T-helper 2 cell treated with Interferon-gamma antibody and Interleukin-4, amounts not matched to agents 5 μg/mL and 100 μg/mL, for 36 hours (primary cell): ENCODE measurements around the gene PHF20.

Experiments used
- DNase-seq: peaks from one replicate; pipeline ENCODE4 v3.0.0; 2021; ENCODE audit warnings: low spot score
- H3K27ac Mint-ChIP-seq: one replicate; pipeline ENCODE4 v1.8.0; 2021; ENCODE audit warnings: mild to moderate bottlenecking, mixed read lengths
- H3K27me3 Mint-ChIP-seq: one replicate; pipeline ENCODE4 v1.8.0; 2021; ENCODE audit warnings: low read depth, mixed read lengths
- H3K36me3 Mint-ChIP-seq: one replicate; pipeline ENCODE4 v1.8.0; 2021; ENCODE audit warnings: low read depth, mixed read lengths
- H3K4me1 Mint-ChIP-seq: one replicate; pipeline ENCODE4 v1.8.0; 2021; ENCODE audit warnings: low read depth, mixed read lengths
- H3K4me3 Mint-ChIP-seq: one replicate; pipeline ENCODE4 v1.8.0; 2022; ENCODE audit warnings: mild to moderate bottlenecking, moderate library complexity, mixed read lengths
- H3K9me3 Mint-ChIP-seq: one replicate; pipeline ENCODE4 v1.8.0; 2021; ENCODE audit warnings: mixed read lengths

PHF20 gene

GRCh38 chr20:35904982-35905663 lies 133.3 kb downstream of the PHF20 start:
- no peaks in the 10 kb centered on the region for H3K27me3 Mint-ChIP-seq
- DNase-seq = no peak

GRCh38 chr20:35907017-35907701 lies 135.3 kb downstream of the PHF20 start:
- Mint-ChIP-seq H3K27ac (no peak overlapping the region), H3K27me3 (no peaks in the 10 kb centered on the region), H3K4me3 (no peak overlapping the region), H3K36me3 (peaks cover 26% of the 10 kb centered on the region), H3K4me1 (peaks cover 9% of the 10 kb centered on the region), H3K9me3 (no peaks in the 10 kb centered on the region)
- no peak for DNase-seq

More at GRCh38 chr20:35904982-35905663, 133.3 kb downstream of the PHF20 start:
- Mint-ChIP-seq H3K36me3 (peaks cover 24% of the 10 kb centered on the region), H3K27ac (no peak overlapping the region), H3K9me3 (no peaks in the 10 kb centered on the region), H3K4me3 (no peak overlapping the region), H3K4me1 (peaks cover 9% of the 10 kb centered on the region)

GRCh38 chr20:35908007-35908406 lies 136.2 kb downstream of the PHF20 start:
- peaks cover 29% of the 10 kb centered on the region for H3K36me3 Mint-ChIP-seq
- H3K27ac Mint-ChIP-seq = no peak overlapping the region
- no peaks in the 10 kb centered on the region for H3K27me3 Mint-ChIP-seq
- H3K4me3 Mint-ChIP-seq = no peak overlapping the region
- H3K4me1 Mint-ChIP-seq = peaks cover 9% of the 10 kb centered on the region
- no peak for DNase-seq
- H3K9me3 Mint-ChIP-seq = no peaks in the 10 kb centered on the region

GRCh38 chr20:35909176-35909575 lies 137.4 kb downstream of the PHF20 start:
- no peak overlapping the region for H3K27ac Mint-ChIP-seq
- DNase-seq = no peak
- H3K4me1 Mint-ChIP-seq = peaks cover 12% of the 10 kb centered on the region
- peaks cover 28% of the 10 kb centered on the region for H3K36me3 Mint-ChIP-seq
- H3K9me3 Mint-ChIP-seq = no peaks in the 10 kb centered on the region
- H3K27me3 Mint-ChIP-seq = no peaks in the 10 kb centered on the region
- H3K4me3 Mint-ChIP-seq = no peak overlapping the region

GRCh38 chr20:35909796-35910195 lies 138.0 kb downstream of the PHF20 start:
- no peaks in the 10 kb centered on the region for H3K9me3 Mint-ChIP-seq

GRCh38 chr20:35910254-35910653 lies 138.4 kb downstream of the PHF20 start:
- H3K9me3 Mint-ChIP-seq = no peaks in the 10 kb centered on the region
- H3K36me3 Mint-ChIP-seq = peaks cover 24% of the 10 kb centered on the region
- DNase-seq = no peak
- H3K4me1 Mint-ChIP-seq = peaks cover 10% of the 10 kb centered on the region
- no peaks in the 10 kb centered on the region for H3K27me3 Mint-ChIP-seq
- no peak overlapping the region for H3K27ac Mint-ChIP-seq
- H3K4me3 Mint-ChIP-seq = no peak overlapping the region

More at GRCh38 chr20:35909796-35910195, 138.0 kb downstream of the PHF20 start:
- Mint-ChIP-seq H3K27ac (no peak overlapping the region), H3K27me3 (no peaks in the 10 kb centered on the region), H3K36me3 (peaks cover 29% of the 10 kb centered on the region), H3K4me1 (peaks cover 10% of the 10 kb centered on the region), H3K4me3 (no peak overlapping the region)
- DNase-seq = no peak

GRCh38 chr20:35912881-35913280 lies 141.1 kb downstream of the PHF20 start:
- H3K27ac Mint-ChIP-seq = no peak overlapping the region
- no peak overlapping the region for H3K4me3 Mint-ChIP-seq
- peaks cover 8% of the 10 kb centered on the region for H3K4me1 Mint-ChIP-seq
- DNase-seq = no peak
- H3K27me3 Mint-ChIP-seq = no peaks in the 10 kb centered on the region
- H3K36me3 Mint-ChIP-seq = peaks cover 30% of the 10 kb centered on the region
- H3K9me3 Mint-ChIP-seq = no peaks in the 10 kb centered on the region

GRCh38 chr20:35917077-35917476 lies 145.3 kb downstream of the PHF20 start:
- no peak overlapping the region for H3K27ac Mint-ChIP-seq
- H3K27me3 Mint-ChIP-seq = no peaks in the 10 kb centered on the region
- peaks cover 2% of the 10 kb centered on the region for H3K4me1 Mint-ChIP-seq
- H3K36me3 Mint-ChIP-seq = peaks cover 32% of the 10 kb centered on the region
- no peak overlapping the region for H3K4me3 Mint-ChIP-seq
- H3K9me3 Mint-ChIP-seq = no peaks in the 10 kb centered on the region
- no peak for DNase-seq

GRCh38 chr20:35918021-35918420 lies 146.2 kb downstream of the PHF20 start:
- no peaks in the 10 kb centered on the region for H3K9me3 Mint-ChIP-seq
- peaks cover 2% of the 10 kb centered on the region for H3K4me1 Mint-ChIP-seq
- H3K4me3 Mint-ChIP-seq = no peak overlapping the region
- H3K36me3 Mint-ChIP-seq = peaks cover 29% of the 10 kb centered on the region
- no peak overlapping the region for H3K27ac Mint-ChIP-seq
- no peaks in the 10 kb centered on the region for H3K27me3 Mint-ChIP-seq
- no peak for DNase-seq

GRCh38 chr20:35920523-35920922 lies 148.7 kb downstream of the PHF20 start:
- Mint-ChIP-seq H3K27ac (no peak overlapping the region), H3K9me3 (no peaks in the 10 kb centered on the region), H3K27me3 (no peaks in the 10 kb centered on the region), H3K4me1 (no peaks in the 10 kb centered on the region), H3K4me3 (no peak overlapping the region), H3K36me3 (peaks cover 23% of the 10 kb centered on the region)
- DNase-seq = no peak

GRCh38 chr20:35929301-35929700 lies 157.5 kb downstream of the PHF20 start:
- Mint-ChIP-seq H3K9me3 (no peaks in the 10 kb centered on the region), H3K4me1 (peaks cover 4% of the 10 kb centered on the region), H3K36me3 (peaks cover 24% of the 10 kb centered on the region), H3K4me3 (no peak overlapping the region), H3K27ac (no peak overlapping the region), H3K27me3 (no peaks in the 10 kb centered on the region)
- no peak for DNase-seq

GRCh38 chr20:35934050-35934449 lies 162.2 kb downstream of the PHF20 start:
- Mint-ChIP-seq H3K36me3 (peaks cover 28% of the 10 kb centered on the region), H3K4me3 (no peak overlapping the region), H3K27ac (no peak overlapping the region), H3K4me1 (peaks cover 12% of the 10 kb centered on the region), H3K9me3 (no peaks in the 10 kb centered on the region), H3K27me3 (no peaks in the 10 kb centered on the region)
- DNase-seq = no peak

GRCh38 chr20:35939264-35939663 lies 167.4 kb downstream of the PHF20 start:
- Mint-ChIP-seq H3K9me3 (no peaks in the 10 kb centered on the region), H3K27me3 (no peaks in the 10 kb centered on the region), H3K4me1 (peaks cover 8% of the 10 kb centered on the region), H3K4me3 (no peak overlapping the region), H3K36me3 (peaks cover 32% of the 10 kb centered on the region), H3K27ac (no peak overlapping the region)
- no peak for DNase-seq

- Mint-ChIP-seq H3K4me1 (no peaks in the 10 kb centered on the region), H3K9me3 (no peaks in the 10 kb centered on the region), H3K36me3 (peaks cover 24% of the 10 kb centered on the region), H3K27ac (no peak overlapping the region), H3K27me3 (no peaks in the 10 kb centered on the region), H3K4me3 (no peak overlapping the region)
- DNase-seq = no peak
Measured at GRCh38 chr20:35941620-35942019, 169.8 kb downstream of the PHF20 start.
